Neuron (in vitro differentiated cells): ENCODE data around the gene PRCP.

Experiments
- H2AFZ ChIP-seq: one replicate; pipeline ENCODE4 v1.6.1; 2013; ENCODE audit warnings: low read depth, mild to moderate bottlenecking, inconsistent platforms, low read length, moderate library complexity
- H3K27me3 ChIP-seq: one replicate; pipeline ENCODE4 v1.6.1; 2013; ENCODE audit warnings: low read length; ENCODE audit not compliant: insufficient read depth
- H3K36me3 ChIP-seq: one replicate; pipeline ENCODE4 v1.6.1; 2013; ENCODE audit warnings: low read length; ENCODE audit not compliant: insufficient read depth
- H3K4me1 ChIP-seq: one replicate; pipeline ENCODE4 v1.6.1; 2013; ENCODE audit warnings: low read length; ENCODE audit not compliant: insufficient read depth
- H3K4me3 ChIP-seq: 2 replicates; pipeline ENCODE4 v1.5.1; 2013; ENCODE audit warnings: mild to moderate bottlenecking, low read length, moderate library complexity
- H3K9me3 ChIP-seq: one replicate; pipeline ENCODE4 v1.6.1; 2013; ENCODE audit warnings: low read length

The PRCP gene

DNA sequence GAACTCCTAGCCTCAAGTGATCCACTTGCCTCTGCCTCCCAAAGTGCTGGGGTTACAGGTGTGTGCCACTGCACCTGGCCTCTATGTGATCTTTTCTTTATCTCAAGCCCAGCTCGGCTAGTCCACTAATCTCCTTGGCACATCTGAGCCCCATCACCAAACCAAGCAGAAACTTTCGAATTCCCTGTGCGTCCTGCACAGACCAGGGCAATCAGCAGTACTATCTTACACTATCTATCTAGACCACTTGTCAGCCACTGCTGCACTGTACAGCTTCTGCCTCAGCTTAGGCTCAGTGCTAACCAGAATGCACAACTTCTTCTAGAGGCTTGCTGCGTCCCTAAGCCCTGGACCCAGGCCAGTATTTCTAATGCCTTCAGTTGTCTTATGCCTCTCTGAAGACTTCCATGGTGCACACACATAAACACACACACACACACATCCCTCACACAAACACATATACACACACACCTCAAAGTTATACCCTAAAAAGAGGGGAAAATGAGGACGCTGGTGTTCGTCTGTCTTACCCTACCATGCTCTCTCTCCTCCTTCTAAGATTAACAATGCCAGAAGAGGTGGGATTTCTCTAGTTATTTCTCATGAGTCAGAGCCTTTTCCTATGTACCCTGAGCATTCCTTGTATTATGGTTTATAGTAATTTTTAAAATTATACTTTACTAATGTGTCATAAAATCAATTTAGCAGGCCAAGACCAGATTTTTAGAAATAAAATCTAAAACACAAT, 107.2 kb downstream of the PRCP start:
- no peaks in the 10 kb centered on the region for H3K36me3 ChIP-seq
- H3K9me3 ChIP-seq = no peaks in the 10 kb centered on the region
- H3K27me3 ChIP-seq = no peaks in the 10 kb centered on the region
- no peak overlapping the region for H2AFZ ChIP-seq
- H3K4me1 ChIP-seq = peaks cover 17% of the 10 kb centered on the region
- H3K4me3 ChIP-seq = no peak overlapping the region

DNA sequence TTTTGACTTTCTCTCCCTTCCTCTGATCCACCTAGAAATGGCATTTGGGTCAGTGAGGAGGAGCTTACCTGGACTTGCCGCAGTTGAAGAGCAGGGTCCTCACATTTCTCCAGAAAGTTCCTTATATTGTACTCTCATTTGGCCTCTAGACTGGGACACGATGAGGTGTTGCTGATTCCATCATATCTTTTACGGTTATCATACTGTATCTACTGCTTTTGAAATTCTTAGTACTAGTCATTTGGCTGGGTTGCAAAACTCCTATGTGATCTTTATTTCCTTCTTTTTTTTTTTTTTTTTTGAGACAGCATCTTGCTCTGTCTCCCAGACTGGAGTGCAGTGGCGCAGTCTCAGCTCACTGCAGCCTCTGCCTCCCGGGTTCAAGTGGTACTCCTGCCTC, 107.9 kb downstream of the PRCP start:
- Histone ChIP-seq H2AFZ (no peak overlapping the region), H3K9me3 (no peaks in the 10 kb centered on the region), H3K36me3 (no peaks in the 10 kb centered on the region), H3K27me3 (no peaks in the 10 kb centered on the region), H3K4me1 (peaks cover 14% of the 10 kb centered on the region), H3K4me3 (no peak overlapping the region)

DNA sequence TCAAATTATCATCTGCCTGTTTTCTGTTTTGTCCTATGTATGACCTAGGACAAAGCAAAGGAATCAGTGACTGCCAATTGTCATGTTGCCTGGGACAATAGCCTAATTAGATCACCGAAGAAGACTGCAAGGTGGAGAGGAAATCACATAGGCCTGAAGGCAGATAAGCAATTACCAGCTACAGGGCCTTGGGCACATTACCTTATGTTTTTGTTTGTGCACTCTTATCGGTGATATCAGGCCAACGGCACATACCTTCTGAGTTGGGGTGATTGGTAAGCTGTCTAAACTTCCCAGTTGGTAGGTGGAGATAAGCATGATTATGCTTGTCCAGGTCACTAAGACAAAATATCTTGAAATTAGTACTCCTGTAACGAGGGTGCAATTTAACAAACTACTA, 108.5 kb downstream of the PRCP start:
- peaks cover 9% of the 10 kb centered on the region for H3K4me1 ChIP-seq
- no peaks in the 10 kb centered on the region for H3K9me3 ChIP-seq
- H3K4me3 ChIP-seq = no peak overlapping the region
- no peaks in the 10 kb centered on the region for H3K36me3 ChIP-seq
- H3K27me3 ChIP-seq = no peaks in the 10 kb centered on the region
- H2AFZ ChIP-seq = no peak overlapping the region

DNA sequence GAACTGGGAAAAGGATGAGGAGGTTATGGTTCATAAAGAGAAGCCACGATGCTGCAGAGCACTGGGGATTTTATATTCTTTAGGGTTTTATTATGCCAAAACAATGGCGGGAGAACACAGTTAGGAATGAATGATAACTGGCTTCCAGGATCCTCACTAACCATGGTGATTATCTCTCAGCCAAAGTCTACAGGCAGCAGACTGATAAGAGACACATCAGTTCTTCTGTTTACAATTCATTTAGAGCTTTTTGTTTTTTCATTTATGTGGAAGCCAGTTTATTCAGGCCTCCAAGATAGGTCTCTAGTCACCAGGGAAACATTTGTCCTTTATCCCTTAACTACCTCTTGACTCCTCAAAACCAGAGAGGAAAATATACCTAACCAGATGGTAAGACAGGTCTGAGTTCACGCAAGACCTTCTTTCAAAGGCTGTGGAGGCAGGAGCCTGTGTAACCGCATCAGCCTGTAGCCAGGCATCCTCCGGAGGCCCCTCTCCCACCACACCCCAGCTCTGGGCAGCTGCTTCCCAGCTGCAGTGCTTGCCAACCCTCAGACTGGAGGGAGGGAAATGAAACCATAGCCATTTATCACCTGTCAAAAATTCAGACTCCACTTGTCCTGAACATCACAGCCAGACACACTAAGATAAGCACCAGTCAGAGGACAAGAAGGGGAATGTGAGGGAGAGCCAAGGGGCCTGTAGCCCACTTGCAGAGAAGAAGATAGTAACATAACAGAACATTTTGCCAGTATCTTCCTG, 109.3 kb downstream of the PRCP start:
- Histone ChIP-seq H3K36me3 (no peaks in the 10 kb centered on the region), H3K9me3 (no peaks in the 10 kb centered on the region), H2AFZ (no peak overlapping the region), H3K4me1 (peaks cover 9% of the 10 kb centered on the region), H3K27me3 (no peaks in the 10 kb centered on the region), H3K4me3 (no peak overlapping the region)

DNA sequence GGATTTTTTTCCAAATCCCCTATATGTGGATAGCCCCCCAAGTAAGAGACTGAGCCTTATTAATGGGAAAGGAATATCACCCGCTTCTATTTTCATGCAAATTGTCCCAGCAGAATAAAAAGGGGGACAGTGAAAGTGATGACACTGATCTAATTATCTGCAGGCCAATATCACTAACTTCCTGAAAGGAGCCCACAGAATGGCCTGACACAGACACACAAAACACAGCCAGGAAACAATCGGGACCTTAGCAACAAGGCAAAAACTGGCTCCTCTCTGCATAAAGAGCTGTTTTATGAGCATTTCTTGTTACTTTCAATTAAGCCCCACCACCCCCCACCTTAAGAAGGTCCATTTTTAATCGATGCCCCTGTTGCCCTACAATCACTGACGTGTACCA, 112.2 kb downstream of the PRCP start:
- Histone ChIP-seq H3K27me3 (no peaks in the 10 kb centered on the region), H3K9me3 (no peaks in the 10 kb centered on the region), H3K4me3 (no peak overlapping the region)

DNA sequence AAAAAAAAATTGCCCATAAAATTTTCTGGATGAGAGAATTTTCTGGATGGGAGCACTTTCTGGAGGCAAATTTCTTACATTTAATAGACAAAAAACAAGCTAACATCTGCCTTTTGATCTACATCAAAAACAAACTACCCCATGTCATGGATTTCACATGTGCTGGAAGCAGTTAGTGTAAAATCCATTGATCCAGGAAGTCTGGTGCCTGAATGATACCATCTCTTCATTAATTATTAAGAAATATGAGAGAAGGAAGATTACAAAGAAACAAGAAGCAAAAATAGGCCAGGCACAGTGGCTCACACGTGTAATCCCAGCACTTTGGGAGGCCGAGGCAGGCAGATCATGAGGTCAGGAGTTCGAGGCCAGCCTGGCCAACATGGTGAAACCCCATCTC, 113.4 kb downstream of the PRCP start:
- H3K4me1 ChIP-seq = peaks cover 9% of the 10 kb centered on the region
- H2AFZ ChIP-seq = no peak overlapping the region
- no peak overlapping the region for H3K4me3 ChIP-seq
- H3K9me3 ChIP-seq = no peaks in the 10 kb centered on the region
- H3K36me3 ChIP-seq = no peaks in the 10 kb centered on the region
- no peaks in the 10 kb centered on the region for H3K27me3 ChIP-seq

More for the DNA sequence above, 112.2 kb downstream of the PRCP start:
- Histone ChIP-seq H3K4me1 (peaks cover 9% of the 10 kb centered on the region), H2AFZ (no peak overlapping the region), H3K36me3 (no peaks in the 10 kb centered on the region)

DNA sequence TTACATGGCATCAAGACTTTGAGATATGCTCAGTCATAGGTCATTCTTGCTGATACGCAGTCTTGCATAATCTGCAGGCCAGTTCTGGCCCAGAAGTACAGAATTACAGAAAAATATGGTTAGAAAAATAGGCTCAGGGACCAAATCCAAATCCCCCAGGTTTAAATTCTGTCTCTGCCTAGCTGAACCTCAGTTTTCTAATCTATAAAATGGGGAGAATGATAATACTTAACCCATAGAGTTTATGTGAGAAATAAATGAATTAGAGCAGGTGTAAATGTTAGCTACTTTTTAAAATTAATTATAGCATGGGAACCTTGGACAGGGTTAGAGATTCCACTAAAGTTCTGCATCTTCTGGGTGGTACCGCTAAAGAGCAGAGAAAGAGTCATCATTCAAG, 114.2 kb downstream of the PRCP start:
- no peak overlapping the region for H2AFZ ChIP-seq
- no peaks in the 10 kb centered on the region for H3K36me3 ChIP-seq
- H3K27me3 ChIP-seq = no peaks in the 10 kb centered on the region
- no peak overlapping the region for H3K4me3 ChIP-seq
- H3K9me3 ChIP-seq = no peaks in the 10 kb centered on the region
- H3K4me1 ChIP-seq = peaks cover 9% of the 10 kb centered on the region

DNA sequence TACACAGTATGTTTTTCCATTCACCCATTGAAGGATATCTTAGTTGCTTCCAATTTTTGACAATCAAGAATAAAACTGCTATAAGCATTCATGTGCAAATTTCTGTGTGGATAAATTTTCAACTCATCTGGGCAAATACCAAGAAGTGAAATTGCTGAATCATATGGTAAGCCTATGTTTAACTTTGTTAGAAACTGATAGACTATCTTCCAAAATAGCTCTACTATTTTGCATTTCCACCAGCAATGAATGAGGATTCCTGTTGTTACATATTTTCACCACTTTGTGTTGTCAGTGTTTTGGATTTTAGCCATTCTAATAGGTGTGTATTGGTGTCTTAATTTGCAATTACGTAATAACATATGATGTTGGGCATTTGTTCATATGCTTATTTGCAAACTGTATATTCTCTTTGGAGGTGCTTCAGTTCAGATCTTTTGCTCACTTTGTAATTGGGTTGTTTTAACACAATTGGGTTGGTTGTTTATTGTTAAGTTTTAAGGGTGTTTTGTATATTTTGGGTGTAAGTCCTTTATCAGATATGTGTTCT, 117.3 kb downstream of the PRCP start:
- Histone ChIP-seq H3K4me1 (peaks cover 3% of the 10 kb centered on the region), H3K9me3 (no peaks in the 10 kb centered on the region), H3K27me3 (no peaks in the 10 kb centered on the region), H3K4me3 (no peak overlapping the region), H2AFZ (no peak overlapping the region), H3K36me3 (no peaks in the 10 kb centered on the region)

DNA sequence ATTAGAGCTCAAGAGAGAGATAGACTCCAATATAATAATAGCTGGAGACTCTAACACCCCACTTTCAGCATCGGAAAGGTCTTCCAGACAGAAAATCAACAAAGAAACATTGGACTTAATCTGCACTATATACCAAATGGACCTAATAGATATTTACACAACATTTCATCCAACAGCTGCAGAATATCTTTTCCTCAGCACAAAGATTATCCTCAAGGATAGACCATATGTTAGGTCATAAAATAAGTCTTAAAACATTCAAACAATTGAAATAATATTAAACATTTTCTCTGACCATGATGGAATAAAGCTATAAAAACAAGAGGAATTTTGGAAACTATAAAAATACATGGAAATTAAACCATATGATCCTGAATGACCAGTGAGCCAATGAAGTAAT, 121.5 kb downstream of the PRCP start:
- Histone ChIP-seq H3K4me3 (no peak overlapping the region), H3K27me3 (no peaks in the 10 kb centered on the region), H2AFZ (no peak overlapping the region), H3K4me1 (no peaks in the 10 kb centered on the region), H3K36me3 (no peaks in the 10 kb centered on the region), H3K9me3 (no peaks in the 10 kb centered on the region)

DNA sequence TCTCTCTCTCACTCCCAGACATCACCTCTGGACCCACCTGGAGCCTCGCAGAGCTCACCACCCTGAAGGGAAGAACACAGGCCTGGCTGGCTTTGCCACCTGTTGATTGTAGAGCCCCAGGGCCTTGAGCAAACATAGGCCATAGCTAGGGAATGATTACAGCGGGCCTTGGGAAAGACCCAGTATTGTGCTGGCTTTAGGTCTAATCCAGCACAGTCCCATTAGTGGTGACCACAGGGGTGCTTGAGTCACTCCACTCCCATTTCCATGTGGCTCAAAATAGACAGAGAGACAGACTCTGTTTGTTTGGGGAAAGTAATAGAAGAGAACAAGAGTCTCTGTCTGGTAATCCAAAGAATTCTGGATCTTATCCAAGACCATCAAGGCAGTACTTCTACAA, 123.9 kb downstream of the PRCP start:
- no peak overlapping the region for H3K4me3 ChIP-seq
- no peak overlapping the region for H2AFZ ChIP-seq
- H3K9me3 ChIP-seq = no peaks in the 10 kb centered on the region
- H3K4me1 ChIP-seq = no peaks in the 10 kb centered on the region
- H3K36me3 ChIP-seq = no peaks in the 10 kb centered on the region
- H3K27me3 ChIP-seq = no peaks in the 10 kb centered on the region

DNA sequence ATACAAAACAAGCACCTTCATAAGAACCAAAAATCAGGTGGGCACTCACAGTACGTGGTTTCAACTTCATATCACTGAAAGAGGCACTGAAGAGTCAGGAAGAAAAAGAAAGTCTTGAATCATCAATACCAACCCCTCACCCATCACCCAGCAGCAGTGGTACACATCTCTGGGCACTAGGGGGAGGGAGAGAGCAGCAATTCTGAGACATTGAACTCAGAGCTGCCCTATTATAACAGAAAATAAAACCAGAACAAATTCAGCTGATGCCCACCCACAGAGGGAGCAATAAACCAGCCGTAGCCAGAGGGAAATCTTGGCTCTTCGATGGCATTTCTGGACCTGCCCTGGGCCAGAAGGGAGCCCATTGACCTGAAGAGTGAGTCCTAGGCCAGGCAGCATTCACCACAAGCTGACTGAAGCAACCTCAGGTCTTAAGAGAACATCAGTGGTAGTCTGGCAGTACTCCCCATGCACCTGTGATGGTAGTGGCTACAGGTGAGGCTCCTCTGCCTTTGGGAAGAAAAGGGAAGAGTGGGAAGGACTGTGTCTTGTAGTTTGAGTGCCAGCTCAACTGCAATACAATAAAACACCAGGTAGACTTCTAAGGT, 124.4 kb downstream of the PRCP start:
- Histone ChIP-seq H3K4me1 (no peaks in the 10 kb centered on the region), H2AFZ (no peak overlapping the region), H3K9me3 (no peaks in the 10 kb centered on the region), H3K36me3 (no peaks in the 10 kb centered on the region), H3K4me3 (no peak overlapping the region), H3K27me3 (no peaks in the 10 kb centered on the region)

DNA sequence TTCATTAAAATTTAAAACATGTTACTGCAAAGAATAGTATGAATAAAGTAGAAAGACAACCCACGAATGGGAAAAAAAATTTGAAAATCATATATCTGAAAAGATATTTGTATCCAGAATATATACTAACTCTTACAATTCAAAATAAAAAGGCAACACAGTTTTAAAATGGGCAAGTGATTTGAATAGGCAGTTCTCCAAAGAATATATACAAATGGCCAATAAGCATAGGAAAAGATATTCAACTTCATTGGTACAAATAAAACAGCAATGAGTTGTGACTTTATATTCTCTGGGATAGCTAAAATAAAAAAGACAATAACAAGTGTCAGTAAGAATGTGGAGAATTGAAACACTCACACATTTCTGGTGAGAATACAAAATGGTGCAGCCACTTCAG, 125.0 kb downstream of the PRCP start:
- Histone ChIP-seq H3K4me3 (no peak overlapping the region), H2AFZ (no peak overlapping the region), H3K9me3 (no peaks in the 10 kb centered on the region), H3K4me1 (no peaks in the 10 kb centered on the region), H3K36me3 (no peaks in the 10 kb centered on the region), H3K27me3 (no peaks in the 10 kb centered on the region)
